ENCODE measurements around the gene KHK. TPM values are rescaled to one million over a fixed set of nuclear protein-coding genes. Genes with fewer than 3 reads are reported as not detected.

KHK gene
- total RNA-seq, 1 donor from 2014 or later: 0.85 TPM

GRCh38 chr2:27040282-27040681 is 46.3 kb upstream of the KHK start:
- intact Hi-C loops (cut with DNase I): no loop called here
- no peak for DNase-seq (ENCODE audit: low spot score in 2 of 2)
- no peaks in the 10 kb centered on the region for H3K9me3 ChIP-seq
- H3K4me1 ChIP-seq: peaks cover 0 to 2% of the 10 kb centered on the region in 2 donors
- no peak overlapping the region for H3K4me3 ChIP-seq
- no peaks in the 10 kb centered on the region for H3K27me3 ChIP-seq
- H3K27ac ChIP-seq: no peak overlapping the region
- TF ChIP-seq CTCF (IDR thresholded peaks at IDR 0.05): no peak
- H3K36me3 ChIP-seq: peaks cover 56 to 59% of the 10 kb centered on the region in 2 donors

- peak overlapping the region; percentile 53 to 63 for H3K27ac ChIP-seq
- no peaks in the 10 kb centered on the region for H3K27me3 ChIP-seq
- peaks cover 0 to 2% of the 10 kb centered on the region in 2 donors for H3K4me1 ChIP-seq
- intact Hi-C loops (cut with DNase I): no loop called here
- H3K4me3 ChIP-seq: no peak overlapping the region
- DNase-seq (ENCODE audit: low spot score in 2 of 2): no peak
- H3K9me3 ChIP-seq: no peaks in the 10 kb centered on the region
- no peak for TF ChIP-seq CTCF (IDR thresholded peaks at IDR 0.05)
- peaks cover 45 to 46% of the 10 kb centered on the region in 2 donors for H3K36me3 ChIP-seq
Measured at GRCh38 chr2:27041752-27042151, 44.8 kb upstream of the KHK start.

GRCh38 chr2:27042159-27042661 is 44.4 kb upstream of the KHK start:
- peaks cover 0 to 2% of the 10 kb centered on the region in 2 donors for H3K4me1 ChIP-seq
- H3K36me3 ChIP-seq: peaks cover 40 to 41% of the 10 kb centered on the region in 2 donors
- DNase-seq (ENCODE audit: low spot score in 2 of 2): no peak
- no peaks in the 10 kb centered on the region for H3K9me3 ChIP-seq
- intact Hi-C loops (cut with DNase I): no loop called here
- TF ChIP-seq CTCF (IDR thresholded peaks at IDR 0.05): no peak
- H3K4me3 ChIP-seq: no peak overlapping the region
- no peaks in the 10 kb centered on the region for H3K27me3 ChIP-seq
- H3K27ac ChIP-seq: peak overlapping the region; percentile 53 to 63

- Histone ChIP-seq H3K9me3 (no peaks in the 10 kb centered on the region), H3K27ac (no peak overlapping the region), H3K27me3 (no peaks in the 10 kb centered on the region), H3K4me1 (peaks cover 0 to 2% of the 10 kb centered on the region in 2 donors), H3K36me3 (peaks cover 31 to 32% of the 10 kb centered on the region in 2 donors), H3K4me3 (no peak overlapping the region)
- intact Hi-C loops (cut with DNase I): no loop called here
- TF ChIP-seq CTCF (IDR thresholded peaks at IDR 0.05): no peak
- DNase-seq (ENCODE audit: low spot score in 2 of 2): no peak
Measured at GRCh38 chr2:27042985-27043634, 43.5 kb upstream of the KHK start.

GRCh38 chr2:27049422-27050280 is 36.9 kb upstream of the KHK start:
- no peak for TF ChIP-seq CTCF (IDR thresholded peaks at IDR 0.05)
- Histone ChIP-seq H3K4me3 (peak overlapping the region; percentile 71 to 85), H3K9me3 (no peaks in the 10 kb centered on the region), H3K27ac (peak overlapping the region; percentile 85 to 93), H3K27me3 (no peaks in the 10 kb centered on the region), H3K36me3 (peaks cover 2 to 9% of the 10 kb centered on the region in 2 donors), H3K4me1 (peaks cover 0 to 4% of the 10 kb centered on the region in 2 donors)
- intact Hi-C loops (cut with DNase I): loop anchor here (1.0 to 2.0 kb wide), 4 partner anchors 16 to 37 kb away; partner anchors contain the start of genes EMILIN1 and KHK
- DNase-seq (ENCODE audit: low spot score in 2 of 2): peak in 1 of 2 donors; percentile 73
